22Rv1 (cell line): Measurements from ENCODE around the gene PSMB3.

Source experiments
- CTCF ChIP-seq: fragments of 450-650 bp; IDR thresholded peaks from 2 replicates; pipeline ENCODE4 v1.5.1; 2017; ENCODE audit warnings: mild to moderate bottlenecking
- ZFX ChIP-seq: fragments of 450-650 bp; IDR thresholded peaks from 2 replicates; pipeline ENCODE4 v1.6.1; 2017; ENCODE audit warnings: antibody characterized with exemption, borderline replicate concordance

GRCh38 chr17:38705523-38705802 lies 47.1 kb upstream of the PSMB3 start:
- TF ChIP-seq CTCF (no peak), ZFX (no peak)
